ENCODE data around the gene SNX25. TPM values are rescaled to one million over a fixed set of nuclear protein-coding genes. Genes with fewer than 3 reads are reported as not detected.

SNX25 gene
- total RNA-seq, 2 donors from 2014 or later = 21.4 to 26.0 TPM

- Histone ChIP-seq H3K27ac (ENCODE audit: low read depth, low read length) (no peak overlapping the region), H3K4me3 (ENCODE audit: low read length) (no peak overlapping the region), H3K9me3 (ENCODE audit: control insufficient read depth, low read length) (no peaks in the 10 kb centered on the region), H3K4me1 (ENCODE audit: control insufficient read depth, insufficient read depth, low read length) (no peaks in the 10 kb centered on the region), H3K36me3 (ENCODE audit: control insufficient read depth, insufficient read depth, low read length) (peaks cover 25% of the 10 kb centered on the region), H3K9ac (ENCODE audit: extremely low read depth, low read length, poor library complexity, severe bottlenecking) (no peak overlapping the region), H3K27me3 (ENCODE audit: control insufficient read depth, insufficient read depth, low read length, poor library complexity, severe bottlenecking) (no peaks in the 10 kb centered on the region)
- no peak overlapping the region for H3K27ac Mint-ChIP-seq
- TF ChIP-seq CTCF (conservative IDR thresholded peaks at IDR 0.05) = no peak
- WGBS, 2 experiments (ENCODE audit: insufficient coverage in 1 of 2, insufficient read length in 1 of 2) = 93% methylated on average over 2 of the region's 2 CpGs; no CpG with 5 or more reads in 1 of the 2 experiments
- no peaks in the 10 kb centered on the region for H3K27me3 Mint-ChIP-seq (ENCODE audit: insufficient read depth)
- no peak for DNase-seq
- H3K36me3 Mint-ChIP-seq (ENCODE audit: low read depth) = peaks cover 19% of the 10 kb centered on the region
- H3K9me3 Mint-ChIP-seq = no peaks in the 10 kb centered on the region
- H3K4me3 Mint-ChIP-seq = no peak overlapping the region
- H3K4me1 Mint-ChIP-seq = peaks cover 7% of the 10 kb centered on the region
Measured at GRCh38 chr4:185249105-185249504, 39.7 kb downstream of the SNX25 start.

- no peak overlapping the region for H3K27ac ChIP-seq (ENCODE audit: low read depth, low read length)
- Mint-ChIP-seq H3K4me1 (peaks cover 23% of the 10 kb centered on the region), H3K27ac (peak overlapping the region; percentile 71), H3K9me3 (no peaks in the 10 kb centered on the region), H3K36me3 (ENCODE audit: low read depth) (peaks cover 12% of the 10 kb centered on the region), H3K4me3 (no peak overlapping the region), H3K27me3 (ENCODE audit: insufficient read depth) (no peaks in the 10 kb centered on the region)
- no peaks in the 10 kb centered on the region for H3K27me3 ChIP-seq (ENCODE audit: control insufficient read depth, insufficient read depth, low read length, poor library complexity, severe bottlenecking)
- no peak for DNase-seq
- H3K36me3 ChIP-seq (ENCODE audit: control insufficient read depth, insufficient read depth, low read length) = peaks cover 35% of the 10 kb centered on the region
- H3K4me3 ChIP-seq (ENCODE audit: low read length) = no peak overlapping the region
- no peak for TF ChIP-seq CTCF (conservative IDR thresholded peaks at IDR 0.05)
- H3K4me1 ChIP-seq (ENCODE audit: control insufficient read depth, insufficient read depth, low read length) = no peaks in the 10 kb centered on the region
- H3K9me3 ChIP-seq (ENCODE audit: control insufficient read depth, low read length) = no peaks in the 10 kb centered on the region
- WGBS, 2 experiments (ENCODE audit: insufficient coverage in 1 of 2, insufficient read length in 1 of 2) = 91 to 94% methylated on average over 5 of the region's 5 CpGs
- H3K9ac ChIP-seq (ENCODE audit: extremely low read depth, low read length, poor library complexity, severe bottlenecking) = no peak overlapping the region
Measured at GRCh38 chr4:185254434-185254833, 45.0 kb downstream of the SNX25 start.

GRCh38 chr4:185255868-185256267, 46.5 kb downstream of the SNX25 start:
- H3K4me1 Mint-ChIP-seq = peaks cover 26% of the 10 kb centered on the region
- H3K27ac Mint-ChIP-seq = peak overlapping the region; percentile 1
- H3K9me3 Mint-ChIP-seq = no peaks in the 10 kb centered on the region

More at GRCh38 chr4:185255868-185256267, 46.5 kb downstream of the SNX25 start:
- no peak overlapping the region for H3K27ac ChIP-seq (ENCODE audit: low read depth, low read length)
- Mint-ChIP-seq H3K4me3 (no peak overlapping the region), H3K27me3 (ENCODE audit: insufficient read depth) (no peaks in the 10 kb centered on the region), H3K36me3 (ENCODE audit: low read depth) (peaks cover 5% of the 10 kb centered on the region)
- no peak overlapping the region for H3K9ac ChIP-seq (ENCODE audit: extremely low read depth, low read length, poor library complexity, severe bottlenecking)
- 85% methylated on average over 3 of the region's 3 CpGs; no CpG with 5 or more reads in 1 of the 2 experiments for WGBS, 2 experiments (ENCODE audit: insufficient coverage in 1 of 2, insufficient read length in 1 of 2)
- no peak for TF ChIP-seq CTCF (conservative IDR thresholded peaks at IDR 0.05)
- H3K36me3 ChIP-seq (ENCODE audit: control insufficient read depth, insufficient read depth, low read length) = peaks cover 44% of the 10 kb centered on the region
- H3K4me3 ChIP-seq (ENCODE audit: low read length) = peak overlapping the region; percentile 25
- no peak for DNase-seq
- no peaks in the 10 kb centered on the region for H3K9me3 ChIP-seq (ENCODE audit: control insufficient read depth, low read length)
- H3K4me1 ChIP-seq (ENCODE audit: control insufficient read depth, insufficient read depth, low read length) = no peaks in the 10 kb centered on the region
- no peaks in the 10 kb centered on the region for H3K27me3 ChIP-seq (ENCODE audit: control insufficient read depth, insufficient read depth, low read length, poor library complexity, severe bottlenecking)
